Upper lobe of left lung (tissue), 4 donors: ENCODE results near the gene RAB8B.

Source experiments
- POLR2A ChIP-seq, 4 donors: fragments of 450-650 bp; IDR thresholded peaks; one replicate each; pipeline ENCODE4 v1.5.1; 2016 to 2017; ENCODE audit warnings: antibody characterized with exemption in 4 of 4, mild to moderate bottlenecking in 2 of 4
- TF ChIP-seq, protein P1 (sequence below), 6 experiments: fragments of 450-650 bp in 4 of 6; fragments of 200-600 bp in 2 of 6; sonication (generic) in 2 of 6; IDR thresholded peaks; one replicate each; pipeline ENCODE4 v1.5.1; 2016 to 2019; ENCODE audit warnings: antibody characterized with exemption in 6 of 6

DNA sequence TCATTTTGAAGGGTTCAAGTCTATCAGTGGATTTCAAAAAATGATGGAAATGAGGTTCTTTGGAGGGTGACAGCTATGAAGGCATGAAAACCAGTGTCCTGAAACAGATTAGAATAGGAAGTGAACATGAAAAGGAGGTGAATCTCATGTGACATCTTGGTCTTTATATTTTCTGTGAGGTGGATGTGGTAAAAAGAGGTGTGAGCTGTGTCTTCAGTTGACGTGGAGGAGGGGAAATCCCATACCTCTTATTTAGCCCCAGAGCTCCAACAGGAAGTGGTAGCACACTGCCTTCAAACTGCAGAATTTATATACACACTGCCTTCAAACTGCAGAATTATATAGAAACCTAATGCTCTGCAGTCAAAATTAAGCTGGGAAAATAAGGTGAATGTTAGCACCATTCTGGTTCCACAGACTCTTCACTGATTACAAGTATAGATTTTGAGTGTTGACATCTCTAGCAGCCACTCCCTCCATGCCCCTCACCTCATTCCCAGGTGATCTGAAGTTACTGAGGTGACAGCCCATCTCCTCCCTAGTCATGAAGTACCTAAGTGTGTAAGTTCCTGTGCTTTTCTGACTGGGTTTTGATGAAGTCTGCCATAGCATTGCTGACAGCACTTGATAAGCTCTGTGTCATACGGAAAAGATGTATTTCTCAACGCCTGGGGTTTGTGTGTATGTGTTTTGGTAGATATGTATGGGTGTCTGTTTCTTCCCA lies 2.7 kb downstream of the RAB8B start:
- TF ChIP-seq, protein P1, sequence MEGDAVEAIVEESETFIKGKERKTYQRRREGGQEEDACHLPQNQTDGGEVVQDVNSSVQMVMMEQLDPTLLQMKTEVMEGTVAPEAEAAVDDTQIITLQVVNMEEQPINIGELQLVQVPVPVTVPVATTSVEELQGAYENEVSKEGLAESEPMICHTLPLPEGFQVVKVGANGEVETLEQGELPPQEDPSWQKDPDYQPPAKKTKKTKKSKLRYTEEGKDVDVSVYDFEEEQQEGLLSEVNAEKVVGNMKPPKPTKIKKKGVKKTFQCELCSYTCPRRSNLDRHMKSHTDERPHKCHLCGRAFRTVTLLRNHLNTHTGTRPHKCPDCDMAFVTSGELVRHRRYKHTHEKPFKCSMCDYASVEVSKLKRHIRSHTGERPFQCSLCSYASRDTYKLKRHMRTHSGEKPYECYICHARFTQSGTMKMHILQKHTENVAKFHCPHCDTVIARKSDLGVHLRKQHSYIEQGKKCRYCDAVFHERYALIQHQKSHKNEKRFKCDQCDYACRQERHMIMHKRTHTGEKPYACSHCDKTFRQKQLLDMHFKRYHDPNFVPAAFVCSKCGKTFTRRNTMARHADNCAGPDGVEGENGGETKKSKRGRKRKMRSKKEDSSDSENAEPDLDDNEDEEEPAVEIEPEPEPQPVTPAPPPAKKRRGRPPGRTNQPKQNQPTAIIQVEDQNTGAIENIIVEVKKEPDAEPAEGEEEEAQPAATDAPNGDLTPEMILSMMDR (IDR thresholded peaks at IDR 0.05), result no peak
- no peak for TF ChIP-seq POLR2A (IDR thresholded peaks at IDR 0.05)
